Endothelial cell of umbilical vein (primary cell): Measurements from ENCODE around the gene CST3. TPM values are rescaled to one million over a fixed set of nuclear protein-coding genes. Genes with fewer than 3 reads are reported as not detected.

Experiments
- BruUV-seq: library from RNA; stranded (reverse); fragments of 400-500 nt; replicated peaks from 2 replicates; lab custom pipeline; 2021; lab: Mats Ljungman, UMichigan
- CTCF ChIA-PET: fragments of 300-600, 350-600 bp; sonication (Branson Sonifier 250); formaldehyde crosslinking; loops from one replicate; lab custom pipeline; 2021; ENCODE audit warnings: antibody characterized with exemption, inconsistent platforms; lab: Charles Lee
- POLR2A ChIA-PET: fragments of 300-600, 350-600 bp; sonication (Branson Sonifier 250); formaldehyde crosslinking; loops from one replicate; lab custom pipeline; 2021; ENCODE audit warnings: antibody characterized with exemption, inconsistent platforms; lab: Charles Lee
- DNase-seq: peaks from one replicate; pipeline ENCODE4 v3.0.0-alpha.2; 2011; ENCODE audit warnings: low read depth, low spot score
- FAIRE-seq: peaks from 2 replicates; lab custom pipeline; 2011; peaks lifted over from hg19 to GRCh38; lab: Jason Lieb, UNC
- H2AFZ ChIP-seq: 2 replicates; pipeline ENCODE4 v1.6.0; 2012; ENCODE audit warnings: low read depth, low read length, control low read depth, inconsistent platforms
- H3K27ac ChIP-seq: 2 replicates; pipeline ENCODE4 v1.5.1; 2011; ENCODE audit warnings: low read depth, mild to moderate bottlenecking, control low read depth, low read length, moderate library complexity; ENCODE audit not compliant: insufficient read depth
- H3K27me3 ChIP-seq, 2 experiments: 2 replicates each; pipeline versions ENCODE4 v1.6.0 to v1.6.1; 2011; ENCODE audit warnings: low read length in 2 of 2, mixed read lengths in 1 of 2; ENCODE audit not compliant: control insufficient read depth in 2 of 2, insufficient read depth in 2 of 2
- H3K36me3 ChIP-seq, 2 experiments: 2 replicates in 1 of 2; 3 replicates in 1 of 2; pipeline ENCODE4 v1.5.1; 2011; ENCODE audit warnings: low read length in 2 of 2, mild to moderate bottlenecking in 1 of 2, moderate library complexity in 1 of 2; ENCODE audit not compliant: control insufficient read depth in 2 of 2, insufficient read depth in 2 of 2; ENCODE audit errors: extremely low read depth in 1 of 2
- H3K4me1 ChIP-seq: 3 replicates; pipeline ENCODE4 v1.5.1; 2011; ENCODE audit warnings: mild to moderate bottlenecking, low read length; ENCODE audit not compliant: control insufficient read depth, insufficient read depth; ENCODE audit errors: extremely low read depth
- H3K4me2 ChIP-seq: 2 replicates; pipeline ENCODE4 v1.6.1; 2011; ENCODE audit warnings: low read length, control low read depth, mixed read lengths; ENCODE audit not compliant: insufficient read depth
- H3K4me3 ChIP-seq, 3 experiments: fragments of 200-600 bp in 1 of 3; sonication (generic), shearing (Covaris generic) in 1 of 3; replicated peaks in 1 of 3; 2 replicates each; pipeline ENCODE4 v1.5.1; 2011 to 2016; ENCODE audit warnings: control low read depth in 3 of 3, low read length in 3 of 3, mild to moderate bottlenecking in 2 of 3, inconsistent platforms in 1 of 3, low read depth in 1 of 3, moderate library complexity in 1 of 3; ENCODE audit not compliant: insufficient read depth in 1 of 3
- H3K79me2 ChIP-seq: 2 replicates; pipeline ENCODE4 v1.6.0; 2012; ENCODE audit warnings: low read length, inconsistent platforms; ENCODE audit not compliant: control insufficient read depth, insufficient read depth
- H3K9ac ChIP-seq: replicated peaks from 2 replicates; pipeline ENCODE3; 2011; ENCODE audit warnings: low read length, control low read depth; ENCODE audit not compliant: insufficient read depth; ENCODE audit errors: extremely low read depth
- H3K9me1 ChIP-seq: replicated peaks from 3 replicates; pipeline ENCODE4 v1.6.0; 2011; ENCODE audit warnings: mild to moderate bottlenecking, low read length; ENCODE audit not compliant: control insufficient read depth, insufficient read depth; ENCODE audit errors: extremely low read depth
- H3K9me3 ChIP-seq: replicated peaks from 2 replicates; pipeline ENCODE4 v1.5.1; 2012; ENCODE audit warnings: low read length, inconsistent platforms; ENCODE audit not compliant: control insufficient read depth, insufficient read depth
- H4K20me1 ChIP-seq: replicated peaks from 2 replicates; pipeline ENCODE3; 2011; ENCODE audit warnings: mild to moderate bottlenecking, low read length; ENCODE audit not compliant: control insufficient read depth, insufficient read depth; ENCODE audit errors: extremely low read depth
- EZH2 ChIP-seq: IDR thresholded peaks from 2 replicates; pipeline ENCODE4 v1.6.1; 2012; ENCODE audit warnings: borderline replicate concordance, low read depth, mild to moderate bottlenecking, moderate library complexity, low read length, inconsistent platforms; ENCODE audit not compliant: severe bottlenecking
- FOS ChIP-seq: IDR thresholded peaks from 2 replicates; pipeline ENCODE4 v1.6.1; 2011; ENCODE audit warnings: mild to moderate bottlenecking, low read length, moderate library complexity, borderline replicate concordance; ENCODE audit not compliant: insufficient read depth
- GATA2 ChIP-seq: IDR thresholded peaks from 2 replicates; pipeline ENCODE4 v1.7.0; 2011; ENCODE audit warnings: low read depth, mild to moderate bottlenecking, moderate library complexity, mixed read lengths, low read length; ENCODE audit not compliant: insufficient read length, insufficient read depth
- JUN ChIP-seq: IDR thresholded peaks from 2 replicates; pipeline ENCODE4 v1.6.1; 2011; ENCODE audit warnings: borderline replicate concordance, low read depth; ENCODE audit not compliant: insufficient read length, insufficient read depth
- MYC ChIP-seq: IDR thresholded peaks from one replicate; pipeline ENCODE4 v1.6.1; 2011; ENCODE audit warnings: mild to moderate bottlenecking, low read depth, low read length
- POLR2A ChIP-seq: IDR thresholded peaks from 2 replicates; pipeline ENCODE4 v1.6.1; 2012; ENCODE audit warnings: low read depth, mild to moderate bottlenecking, control low read depth, low read length
- POLR2AphosphoS5 ChIP-seq: IDR thresholded peaks from 2 replicates; pipeline ENCODE4 v1.6.1; 2012; ENCODE audit warnings: low read depth, mild to moderate bottlenecking, control low read depth, low read length, moderate library complexity; ENCODE audit not compliant: insufficient read depth
- dilution Hi-C: fragments of 300-500 bp; cut with MboI; formaldehyde crosslinking; loops from one replicate; pipeline ENCODE4 v1.15.0; 2019; ENCODE audit warnings: low sequenced_read_pairs; ENCODE audit not compliant: extremely low pct_ligation_motif_present
- intact Hi-C: fragments of 100-400 bp; cut with micrococcal nuclease; formaldehyde crosslinking; loops from one replicate; pipeline ENCODE4 v1.10.0; 2022
- polyA plus RNA-seq, 4 experiments: library from polyadenylated mRNA; depleted of rRNA in 3 of 4; stranded (reverse) in 3 of 4; unstranded in 1 of 4; fragments of >200 nt; gene quantifications; 2 replicates each; pipeline versions ENCODE4 v1.2.1 to v1.2.3, GENCODE V29; 2011 to 2012; ENCODE audit warnings: missing spikeins in 1 of 4
- total RNA-seq: library from RNA; stranded (reverse); gene quantifications from 2 replicates; pipeline ENCODE4 v1.2.3, GENCODE V29; 2021
- TF ChIP-seq, protein P1 (sequence below), 2 donors: IDR thresholded peaks; 1 replicate in 1 of 2; 2 replicates in 1 of 2; pipeline ENCODE4 v1.5.1; 2011; ENCODE audit warnings: low read length in 2 of 2, mild to moderate bottlenecking in 2 of 2, moderate library complexity in 2 of 2, control low read depth in 1 of 2, inconsistent platforms in 1 of 2, low read depth in 1 of 2; ENCODE audit not compliant: insufficient read depth in 1 of 2; ENCODE audit errors: extremely low read depth in 1 of 2
- TF ChIP-seq, protein P2 (sequence below): IDR thresholded peaks from 2 replicates; pipeline ENCODE4 v1.6.1; 2011; ENCODE audit not compliant: insufficient read depth, insufficient read length

CST3 gene
- total and polyA plus RNA-seq, 2 donors (not counting 3 experiments of a cell fraction or from before 2014, with no cell fraction given) = 251 to 479 TPM

DNA sequence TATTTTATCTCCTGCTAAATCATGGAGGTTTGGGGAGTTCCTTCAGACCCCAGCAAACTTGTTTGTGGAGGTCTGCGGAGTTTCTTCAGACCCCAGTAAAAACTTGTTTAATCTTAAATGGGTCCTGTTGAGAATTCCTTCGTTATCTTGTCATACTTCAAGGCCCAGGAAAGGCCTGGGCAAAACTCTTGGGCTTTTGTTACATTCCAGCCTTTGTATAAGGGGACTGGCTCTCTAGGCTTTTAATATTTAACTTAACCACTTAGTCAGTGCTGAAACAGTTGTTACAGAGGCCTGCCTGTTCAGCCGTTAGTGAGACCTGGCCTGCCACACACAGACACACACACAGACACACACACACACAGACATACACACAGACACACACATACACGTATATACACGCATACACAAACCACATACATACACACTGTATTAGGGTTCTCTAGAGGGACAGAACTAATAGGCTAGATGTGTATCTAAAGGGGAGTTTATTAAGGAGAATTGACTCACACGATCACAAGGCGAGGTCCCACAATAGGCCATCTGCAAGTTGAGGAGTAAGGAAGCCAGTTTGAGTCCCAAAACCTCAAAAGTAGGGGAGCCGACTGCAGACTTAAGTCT is 21.3 kb upstream of the CST3 start:
- no peak overlapping the region for H3K9ac ChIP-seq
- H3K9me3 ChIP-seq = no peaks in the 10 kb centered on the region
- H3K4me3 ChIP-seq = no peak overlapping the region
- H3K4me2 ChIP-seq = no peak overlapping the region
- dilution Hi-C loops (no loop called here), intact Hi-C loops (no loop called here)
- H3K36me3 ChIP-seq = no peaks in the 10 kb centered on the region
- DNase-seq (no peak), FAIRE-seq (peak; percentile 52)
- BruUV-seq = no TSS peak
- ChIA-PET POLR2A (no interaction called here), CTCF (interaction anchor here (1.1 kb wide), 1 partner anchor 9 kb away, joined by 6 read pairs; no protein-coding TSS in a partner anchor)
- no peak overlapping the region for H2AFZ ChIP-seq
- TF ChIP-seq GATA2 = no peak
- no peak for TF ChIP-seq POLR2A
- no peak for TF ChIP-seq EZH2
- no peak for TF ChIP-seq MYC
- TF ChIP-seq, protein P1, sequence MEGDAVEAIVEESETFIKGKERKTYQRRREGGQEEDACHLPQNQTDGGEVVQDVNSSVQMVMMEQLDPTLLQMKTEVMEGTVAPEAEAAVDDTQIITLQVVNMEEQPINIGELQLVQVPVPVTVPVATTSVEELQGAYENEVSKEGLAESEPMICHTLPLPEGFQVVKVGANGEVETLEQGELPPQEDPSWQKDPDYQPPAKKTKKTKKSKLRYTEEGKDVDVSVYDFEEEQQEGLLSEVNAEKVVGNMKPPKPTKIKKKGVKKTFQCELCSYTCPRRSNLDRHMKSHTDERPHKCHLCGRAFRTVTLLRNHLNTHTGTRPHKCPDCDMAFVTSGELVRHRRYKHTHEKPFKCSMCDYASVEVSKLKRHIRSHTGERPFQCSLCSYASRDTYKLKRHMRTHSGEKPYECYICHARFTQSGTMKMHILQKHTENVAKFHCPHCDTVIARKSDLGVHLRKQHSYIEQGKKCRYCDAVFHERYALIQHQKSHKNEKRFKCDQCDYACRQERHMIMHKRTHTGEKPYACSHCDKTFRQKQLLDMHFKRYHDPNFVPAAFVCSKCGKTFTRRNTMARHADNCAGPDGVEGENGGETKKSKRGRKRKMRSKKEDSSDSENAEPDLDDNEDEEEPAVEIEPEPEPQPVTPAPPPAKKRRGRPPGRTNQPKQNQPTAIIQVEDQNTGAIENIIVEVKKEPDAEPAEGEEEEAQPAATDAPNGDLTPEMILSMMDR (IDR thresholded peaks at IDR 0.05; ENCODE audit: extremely low read depth in 1 of 2, insufficient read depth in 1 of 2, low read depth in 1 of 2, low read length in 2 of 2) = no peak
- TF ChIP-seq JUN = no peak
- TF ChIP-seq POLR2AphosphoS5 = no peak
- TF ChIP-seq FOS = no peak
- TF ChIP-seq, protein P2, sequence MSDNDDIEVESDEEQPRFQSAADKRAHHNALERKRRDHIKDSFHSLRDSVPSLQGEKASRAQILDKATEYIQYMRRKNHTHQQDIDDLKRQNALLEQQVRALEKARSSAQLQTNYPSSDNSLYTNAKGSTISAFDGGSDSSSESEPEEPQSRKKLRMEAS = no peak
- H3K79me2 ChIP-seq = no peaks in the 10 kb centered on the region
- H3K27me3 ChIP-seq = no peaks in the 10 kb centered on the region
- no peaks in the 10 kb centered on the region for H4K20me1 ChIP-seq
- no peak overlapping the region for H3K27ac ChIP-seq
- H3K9me1 ChIP-seq = no peaks in the 10 kb centered on the region
- H3K4me1 ChIP-seq = peaks cover 9% of the 10 kb centered on the region
